Endothelial cell of umbilical vein (primary cell): ENCODE results near the gene FGA. TPM values are rescaled to one million over a fixed set of nuclear protein-coding genes. Genes with fewer than 3 reads are reported as not detected.

Experiments
- BruUV-seq: library from RNA; stranded (reverse); fragments of 400-500 nt; replicated peaks from 2 replicates; lab custom pipeline; 2021; lab: Mats Ljungman, UMichigan
- CTCF ChIA-PET: fragments of 300-600, 350-600 bp; sonication (Branson Sonifier 250); formaldehyde crosslinking; loops from one replicate; lab custom pipeline; 2021; ENCODE audit warnings: antibody characterized with exemption, inconsistent platforms; lab: Charles Lee
- POLR2A ChIA-PET: fragments of 300-600, 350-600 bp; sonication (Branson Sonifier 250); formaldehyde crosslinking; loops from one replicate; lab custom pipeline; 2021; ENCODE audit warnings: antibody characterized with exemption, inconsistent platforms; lab: Charles Lee
- DNase-seq: peaks from one replicate; pipeline ENCODE4 v3.0.0-alpha.2; 2011; ENCODE audit warnings: low read depth, low spot score
- FAIRE-seq: peaks from 2 replicates; lab custom pipeline; 2011; peaks lifted over from hg19 to GRCh38; lab: Jason Lieb, UNC
- H2AFZ ChIP-seq: 2 replicates; pipeline ENCODE4 v1.6.0; 2012; ENCODE audit warnings: low read depth, low read length, control low read depth, inconsistent platforms
- H3K27ac ChIP-seq: 2 replicates; pipeline ENCODE4 v1.5.1; 2011; ENCODE audit warnings: low read depth, mild to moderate bottlenecking, control low read depth, low read length, moderate library complexity; ENCODE audit not compliant: insufficient read depth
- H3K27me3 ChIP-seq, 2 experiments: 2 replicates each; pipeline versions ENCODE4 v1.6.0 to v1.6.1; 2011; ENCODE audit warnings: low read length in 2 of 2, mixed read lengths in 1 of 2; ENCODE audit not compliant: control insufficient read depth in 2 of 2, insufficient read depth in 2 of 2
- H3K36me3 ChIP-seq, 2 experiments: 2 replicates in 1 of 2; 3 replicates in 1 of 2; pipeline ENCODE4 v1.5.1; 2011; ENCODE audit warnings: low read length in 2 of 2, mild to moderate bottlenecking in 1 of 2, moderate library complexity in 1 of 2; ENCODE audit not compliant: control insufficient read depth in 2 of 2, insufficient read depth in 2 of 2; ENCODE audit errors: extremely low read depth in 1 of 2
- H3K4me1 ChIP-seq: 3 replicates; pipeline ENCODE4 v1.5.1; 2011; ENCODE audit warnings: mild to moderate bottlenecking, low read length; ENCODE audit not compliant: control insufficient read depth, insufficient read depth; ENCODE audit errors: extremely low read depth
- H3K4me2 ChIP-seq: 2 replicates; pipeline ENCODE4 v1.6.1; 2011; ENCODE audit warnings: low read length, control low read depth, mixed read lengths; ENCODE audit not compliant: insufficient read depth
- H3K4me3 ChIP-seq, 3 experiments: fragments of 200-600 bp in 1 of 3; sonication (generic), shearing (Covaris generic) in 1 of 3; replicated peaks in 1 of 3; 2 replicates each; pipeline ENCODE4 v1.5.1; 2011 to 2016; ENCODE audit warnings: control low read depth in 3 of 3, low read length in 3 of 3, mild to moderate bottlenecking in 2 of 3, inconsistent platforms in 1 of 3, low read depth in 1 of 3, moderate library complexity in 1 of 3; ENCODE audit not compliant: insufficient read depth in 1 of 3
- H3K79me2 ChIP-seq: 2 replicates; pipeline ENCODE4 v1.6.0; 2012; ENCODE audit warnings: low read length, inconsistent platforms; ENCODE audit not compliant: control insufficient read depth, insufficient read depth
- H3K9ac ChIP-seq: replicated peaks from 2 replicates; pipeline ENCODE3; 2011; ENCODE audit warnings: low read length, control low read depth; ENCODE audit not compliant: insufficient read depth; ENCODE audit errors: extremely low read depth
- H3K9me1 ChIP-seq: replicated peaks from 3 replicates; pipeline ENCODE4 v1.6.0; 2011; ENCODE audit warnings: mild to moderate bottlenecking, low read length; ENCODE audit not compliant: control insufficient read depth, insufficient read depth; ENCODE audit errors: extremely low read depth
- H3K9me3 ChIP-seq: replicated peaks from 2 replicates; pipeline ENCODE4 v1.5.1; 2012; ENCODE audit warnings: low read length, inconsistent platforms; ENCODE audit not compliant: control insufficient read depth, insufficient read depth
- H4K20me1 ChIP-seq: replicated peaks from 2 replicates; pipeline ENCODE3; 2011; ENCODE audit warnings: mild to moderate bottlenecking, low read length; ENCODE audit not compliant: control insufficient read depth, insufficient read depth; ENCODE audit errors: extremely low read depth
- CTCF ChIP-seq, 2 donors: IDR thresholded peaks; 1 replicate in 1 of 2; 2 replicates in 1 of 2; pipeline ENCODE4 v1.5.1; 2011; ENCODE audit warnings: low read length in 2 of 2, mild to moderate bottlenecking in 2 of 2, moderate library complexity in 2 of 2, control low read depth in 1 of 2, inconsistent platforms in 1 of 2, low read depth in 1 of 2; ENCODE audit not compliant: insufficient read depth in 1 of 2; ENCODE audit errors: extremely low read depth in 1 of 2
- EZH2 ChIP-seq: IDR thresholded peaks from 2 replicates; pipeline ENCODE4 v1.6.1; 2012; ENCODE audit warnings: borderline replicate concordance, low read depth, mild to moderate bottlenecking, moderate library complexity, low read length, inconsistent platforms; ENCODE audit not compliant: severe bottlenecking
- FOS ChIP-seq: IDR thresholded peaks from 2 replicates; pipeline ENCODE4 v1.6.1; 2011; ENCODE audit warnings: mild to moderate bottlenecking, low read length, moderate library complexity, borderline replicate concordance; ENCODE audit not compliant: insufficient read depth
- GATA2 ChIP-seq: IDR thresholded peaks from 2 replicates; pipeline ENCODE4 v1.7.0; 2011; ENCODE audit warnings: low read depth, mild to moderate bottlenecking, moderate library complexity, mixed read lengths, low read length; ENCODE audit not compliant: insufficient read length, insufficient read depth
- MYC ChIP-seq: IDR thresholded peaks from one replicate; pipeline ENCODE4 v1.6.1; 2011; ENCODE audit warnings: mild to moderate bottlenecking, low read depth, low read length
- POLR2A ChIP-seq: IDR thresholded peaks from 2 replicates; pipeline ENCODE4 v1.6.1; 2012; ENCODE audit warnings: low read depth, mild to moderate bottlenecking, control low read depth, low read length
- POLR2AphosphoS5 ChIP-seq: IDR thresholded peaks from 2 replicates; pipeline ENCODE4 v1.6.1; 2012; ENCODE audit warnings: low read depth, mild to moderate bottlenecking, control low read depth, low read length, moderate library complexity; ENCODE audit not compliant: insufficient read depth
- dilution Hi-C: fragments of 300-500 bp; cut with MboI; formaldehyde crosslinking; loops from one replicate; pipeline ENCODE4 v1.15.0; 2019; ENCODE audit warnings: low sequenced_read_pairs; ENCODE audit not compliant: extremely low pct_ligation_motif_present
- intact Hi-C: fragments of 100-400 bp; cut with micrococcal nuclease; formaldehyde crosslinking; loops from one replicate; pipeline ENCODE4 v1.10.0; 2022
- polyA plus RNA-seq, 4 experiments: library from polyadenylated mRNA; depleted of rRNA in 3 of 4; stranded (reverse) in 3 of 4; unstranded in 1 of 4; fragments of >200 nt; gene quantifications; 2 replicates each; pipeline versions ENCODE4 v1.2.1 to v1.2.3, GENCODE V29; 2011 to 2012; ENCODE audit warnings: missing spikeins in 1 of 4
- total RNA-seq: library from RNA; stranded (reverse); gene quantifications from 2 replicates; pipeline ENCODE4 v1.2.3, GENCODE V29; 2021
- TF ChIP-seq, protein P1 (sequence below): IDR thresholded peaks from 2 replicates; pipeline ENCODE4 v1.6.1; 2011; ENCODE audit not compliant: insufficient read depth, insufficient read length

FGA gene
- total and polyA plus RNA-seq, 2 donors (not counting 3 experiments of a cell fraction or from before 2014, with no cell fraction given), result not detected

- no peak overlapping the region for H2AFZ ChIP-seq
- no peak for TF ChIP-seq POLR2A
- TF ChIP-seq POLR2AphosphoS5, result no peak
- no peak for TF ChIP-seq MYC
- no peak for TF ChIP-seq EZH2
- no peak for TF ChIP-seq GATA2
- TF ChIP-seq FOS, result no peak
- no peak for TF ChIP-seq CTCF (IDR thresholded peaks at IDR 0.05; ENCODE audit: extremely low read depth in 1 of 2, insufficient read depth in 1 of 2, low read depth in 1 of 2, low read length in 2 of 2)
- TF ChIP-seq, protein P1, sequence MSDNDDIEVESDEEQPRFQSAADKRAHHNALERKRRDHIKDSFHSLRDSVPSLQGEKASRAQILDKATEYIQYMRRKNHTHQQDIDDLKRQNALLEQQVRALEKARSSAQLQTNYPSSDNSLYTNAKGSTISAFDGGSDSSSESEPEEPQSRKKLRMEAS, result no peak
- H3K36me3 ChIP-seq, result no peaks in the 10 kb centered on the region
- no peak overlapping the region for H3K4me3 ChIP-seq
- DNase-seq (no peak), FAIRE-seq (no peak)
- ChIA-PET CTCF (interaction anchor here (1.2 to 1.9 kb wide), 2 partner anchors 9 to 13 kb away, joined by 4 to 8 read pairs; no protein-coding TSS in a partner anchor), POLR2A (no interaction called here)
- H3K4me1 ChIP-seq, result no peaks in the 10 kb centered on the region
- BruUV-seq, result no TSS peak
- no peaks in the 10 kb centered on the region for H3K79me2 ChIP-seq
- dilution Hi-C loops, result no loop called here
- peaks cover 13 to 21% of the 10 kb centered on the region in 2 experiments for H3K27me3 ChIP-seq
- H4K20me1 ChIP-seq, result no peaks in the 10 kb centered on the region
- H3K9me1 ChIP-seq, result no peaks in the 10 kb centered on the region
- H3K9ac ChIP-seq, result no peak overlapping the region
- no peak overlapping the region for H3K27ac ChIP-seq
- intact Hi-C loops, result no loop called here
- no peak overlapping the region for H3K4me2 ChIP-seq
- H3K9me3 ChIP-seq, result no peaks in the 10 kb centered on the region
Measured at GRCh38 chr4:154631828-154632227, 41.3 kb upstream of the FGA start.
